GM18526 (cell line): Measurements from ENCODE around the gene FARSA.
A peak's percentile ranks its signal among the peaks of the same experiment; 100 is the strongest.

Source experiments
- POLR2A ChIP-seq: IDR thresholded peaks from 3 replicates; pipeline ENCODE4 v1.6.1; 2011; ENCODE audit not compliant: insufficient read length; ENCODE audit errors: extremely low read depth

FARSA gene

GRCh38 chr19:12886969-12887747 lies 46.4 kb downstream of the FARSA start, which contains the start of gene KLF1:
TSS of gene KLF1 (minus strand) at chr19:12887201. CDS start at chr19:12887140, 61 bp downstream.
- TF ChIP-seq POLR2A, result no peak

- TF ChIP-seq POLR2A, result no peak
Measured at GRCh38 chr19:12886651-12886968, 46.9 kb downstream of the FARSA start.

GRCh38 chr19:12885749-12886650 lies 47.5 kb downstream of the FARSA start:
- no peak for TF ChIP-seq POLR2A

GRCh38 chr19:12884926-12885748 lies 48.4 kb downstream of the FARSA start:
- peak; percentile 37 for TF ChIP-seq POLR2A

- TF ChIP-seq POLR2A, result no peak
Measured at GRCh38 chr19:12884627-12884925, 48.9 kb downstream of the FARSA start.

DNA sequence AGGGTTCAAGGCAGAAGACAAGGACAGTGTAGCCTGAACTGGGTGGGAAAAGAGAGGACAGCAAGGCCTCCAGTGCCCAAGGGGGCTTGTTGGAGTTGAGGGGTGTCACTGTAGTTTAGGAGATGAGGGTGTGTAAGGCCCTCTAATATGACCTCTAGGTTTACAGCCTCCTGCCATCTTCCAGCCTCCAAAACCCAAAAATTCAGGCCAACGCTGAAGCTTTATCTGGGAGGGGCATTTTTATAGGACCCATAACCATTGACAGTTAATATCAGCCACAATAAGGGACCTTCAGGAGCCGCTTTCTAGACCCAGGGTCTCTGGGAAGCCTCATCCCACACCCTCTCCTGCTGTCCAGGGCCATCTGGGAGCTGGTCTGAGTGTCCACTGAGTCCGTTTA lies 49.3 kb downstream of the FARSA start:
- TF ChIP-seq POLR2A, result no peak

- TF ChIP-seq POLR2A, result no peak
Measured at GRCh38 chr19:12882589-12882988, 50.9 kb downstream of the FARSA start.

GRCh38 chr19:12881172-12881808 lies 52.2 kb downstream of the FARSA start, which contains the start of gene DNASE2:
TSS of gene DNASE2 (minus strand) at chr19:12881449. CDS start at chr19:12881375, 74 bp downstream.
- peak; percentile 88 for TF ChIP-seq POLR2A

DNA sequence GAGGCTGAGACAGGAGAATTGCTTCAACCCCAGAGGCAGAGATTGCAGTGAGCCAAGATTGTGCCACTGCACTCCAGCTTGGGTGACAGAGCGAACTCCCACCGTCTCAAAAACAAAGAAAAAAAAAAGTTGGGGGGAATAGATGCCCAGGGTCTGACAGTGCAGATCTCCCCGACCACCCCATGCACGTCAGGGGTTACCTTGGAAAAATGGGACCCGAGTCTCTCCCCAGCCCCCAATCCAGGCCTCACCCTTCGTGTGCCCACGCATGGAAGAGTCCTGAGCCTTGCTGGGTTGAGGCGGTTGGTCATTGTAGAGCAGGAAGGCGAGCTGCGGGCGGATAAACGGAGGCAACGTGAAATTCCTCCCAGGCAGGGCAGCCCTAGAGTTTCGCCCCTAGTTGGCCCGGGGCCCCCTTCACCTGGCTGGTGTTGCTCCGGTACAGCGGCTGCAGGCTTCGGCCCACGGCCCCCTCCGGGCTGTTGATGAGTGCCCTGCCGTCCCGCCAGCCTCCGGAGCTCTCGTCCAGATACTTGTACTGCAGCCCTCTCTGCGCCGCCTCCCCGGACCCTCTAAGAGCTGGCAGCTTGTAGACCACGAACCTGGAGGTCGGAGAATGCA lies 52.9 kb downstream of the FARSA start:
- no peak for TF ChIP-seq POLR2A

- TF ChIP-seq POLR2A, result no peak
Measured at GRCh38 chr19:12875086-12875485, 58.4 kb downstream of the FARSA start.

- TF ChIP-seq POLR2A, result no peak
Measured at GRCh38 chr19:12873891-12874745, 59.4 kb downstream of the FARSA start.

GRCh38 chr19:12872941-12873890 lies 60.3 kb downstream of the FARSA start:
- no peak for TF ChIP-seq POLR2A
